Psoas muscle (tissue), 8 donors: ENCODE measurements around the gene DNAH2. TPM values are rescaled to one million over a fixed set of nuclear protein-coding genes. Genes with fewer than 3 reads are reported as not detected.

Experiments
- ATAC-seq, 4 donors: fragments of 200-7000 bp; cut with Tn5 transposase; one replicate each; pipeline ENCODE4 v1.9.1; 2020; ENCODE audit warnings: moderate library complexity in 3 of 4, mild to moderate bottlenecking in 2 of 4
- DNase-seq, 2 donors: peaks; one replicate each; pipeline ENCODE4 v3.0.0-alpha.2; 2020
- H3K27ac ChIP-seq: fragments of 200-600 bp; one replicate; pipeline ENCODE4 v1.8.0; 2022
- H3K27me3 ChIP-seq, 3 donors: fragments of 200-600 bp in 1 of 3; one replicate each; pipeline versions ENCODE4 v1.6.1 to v1.8.0; 2013 to 2022; ENCODE audit warnings: low read length in 2 of 3, mild to moderate bottlenecking in 2 of 3, moderate library complexity in 1 of 3; ENCODE audit not compliant: insufficient read depth in 3 of 3
- H3K36me3 ChIP-seq, 2 donors: fragments of 200-600 bp in 1 of 2; one replicate each; pipeline versions ENCODE4 v1.6.1 to v1.8.0; 2013 to 2022; ENCODE audit warnings: low read depth in 1 of 2, mild to moderate bottlenecking in 1 of 2, moderate library complexity in 1 of 2; ENCODE audit not compliant: insufficient read depth in 1 of 2
- H3K4me1 ChIP-seq: fragments of 200-600 bp; one replicate; pipeline ENCODE4 v1.8.0; 2022
- H3K4me3 ChIP-seq: fragments of 200-600 bp; one replicate; pipeline ENCODE4 v1.8.0; 2022; ENCODE audit warnings: mild to moderate bottlenecking
- H3K9me3 ChIP-seq: fragments of 200-600 bp; one replicate; pipeline ENCODE4 v1.8.0; 2022
- WGBS, 3 donors: extraction: QIAGEN DNeasy Blood & Tissue Kit; methylation state at CpG; one replicate each; pipeline versions ENCODE4 v1.1.6 to v1.1.7; 2013; 5-methylcytosine and 5-hydroxymethylcytosine counted together
- intact Hi-C, 2 donors: fragments of 100-400 bp; cut with DNase I; formaldehyde crosslinking; loops; one replicate each; pipeline versions ENCODE4 v1.11.0 to v1.14.2; 2022
- polyA plus RNA-seq, 3 donors: library from polyadenylated mRNA; stranded (reverse); fragments of 200-250 nt; gene quantifications; one replicate each; pipeline ENCODE4 v1.2.3, GENCODE V29; 2013
- total RNA-seq, 4 donors: library from RNA; stranded (reverse); fragmentation: NEBNext Ultra II Directional in 2 of 4; extraction: Animal tissue kit (Norgen Biotek cat#: 25700) in 2 of 4; gene quantifications; one replicate each; pipeline versions ENCODE4 v1.2.1 to v1.2.4, GENCODE V29; 2021 to 2023
- TF ChIP-seq, protein P1 (sequence below): fragments of 200-600 bp; IDR thresholded peaks from one replicate; pipeline ENCODE4 v1.8.0; 2022; ENCODE audit warnings: antibody characterized with exemption
- donor health status: healthy with polysubstance abuse.
- donor health status: DM: no; HTN: no; CAD: no; lungs with moderate emphysema.
- donor health status: Bipolar disorder and iron deficiency.
- donor health status: healthy.
- donor health status: DM: yes; HTN: yes; CAD: no.
- donor health status: DM: no; HTN: no; CAD: no.
- donor health status: DM: no; HTN: no; CAD: no.
- donor health status: DM: yes; HTN: yes; CAD: no.

Gene DNAH2
- total and polyA plus RNA-seq, 7 donors: 0.01 to 0.10 (median 0.06) TPM

DNA sequence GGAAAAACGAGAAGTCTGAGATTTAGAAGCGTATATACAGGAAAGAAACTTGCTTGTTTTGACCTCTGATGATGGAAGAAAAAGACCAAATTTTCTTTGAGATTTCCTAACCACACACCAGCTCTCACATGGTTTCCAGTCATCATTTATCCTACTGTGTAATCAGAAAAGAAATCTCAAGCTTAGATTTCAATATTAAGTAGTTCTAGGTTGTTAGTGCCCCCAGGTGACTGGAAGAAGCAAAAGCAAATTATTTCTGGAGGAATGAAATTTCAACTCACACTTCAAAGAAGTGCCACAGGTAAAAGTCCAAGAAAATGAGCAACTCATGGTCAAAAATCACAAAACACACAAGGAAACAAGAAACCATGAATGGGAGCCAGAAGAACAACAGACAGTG lies 64.7 kb downstream of the DNAH2 start:
- ATAC-seq: no peak
- no peak for DNase-seq
- Histone ChIP-seq H3K9me3 (no peaks in the 10 kb centered on the region), H3K36me3 (no peaks in the 10 kb centered on the region), H3K4me3 (no peak overlapping the region), H3K4me1 (no peaks in the 10 kb centered on the region), H3K27ac (no peak overlapping the region), H3K27me3 (peaks cover 0 to 31% (median 3%) of the 10 kb centered on the region in 3 donors)
- WGBS, 3 donors: 28 to 55% (median 36%) methylated on average over 2 of the region's 2 CpGs
- intact Hi-C loops: no loop called here
- TF ChIP-seq, protein P1, sequence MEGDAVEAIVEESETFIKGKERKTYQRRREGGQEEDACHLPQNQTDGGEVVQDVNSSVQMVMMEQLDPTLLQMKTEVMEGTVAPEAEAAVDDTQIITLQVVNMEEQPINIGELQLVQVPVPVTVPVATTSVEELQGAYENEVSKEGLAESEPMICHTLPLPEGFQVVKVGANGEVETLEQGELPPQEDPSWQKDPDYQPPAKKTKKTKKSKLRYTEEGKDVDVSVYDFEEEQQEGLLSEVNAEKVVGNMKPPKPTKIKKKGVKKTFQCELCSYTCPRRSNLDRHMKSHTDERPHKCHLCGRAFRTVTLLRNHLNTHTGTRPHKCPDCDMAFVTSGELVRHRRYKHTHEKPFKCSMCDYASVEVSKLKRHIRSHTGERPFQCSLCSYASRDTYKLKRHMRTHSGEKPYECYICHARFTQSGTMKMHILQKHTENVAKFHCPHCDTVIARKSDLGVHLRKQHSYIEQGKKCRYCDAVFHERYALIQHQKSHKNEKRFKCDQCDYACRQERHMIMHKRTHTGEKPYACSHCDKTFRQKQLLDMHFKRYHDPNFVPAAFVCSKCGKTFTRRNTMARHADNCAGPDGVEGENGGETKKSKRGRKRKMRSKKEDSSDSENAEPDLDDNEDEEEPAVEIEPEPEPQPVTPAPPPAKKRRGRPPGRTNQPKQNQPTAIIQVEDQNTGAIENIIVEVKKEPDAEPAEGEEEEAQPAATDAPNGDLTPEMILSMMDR: no peak

DNA sequence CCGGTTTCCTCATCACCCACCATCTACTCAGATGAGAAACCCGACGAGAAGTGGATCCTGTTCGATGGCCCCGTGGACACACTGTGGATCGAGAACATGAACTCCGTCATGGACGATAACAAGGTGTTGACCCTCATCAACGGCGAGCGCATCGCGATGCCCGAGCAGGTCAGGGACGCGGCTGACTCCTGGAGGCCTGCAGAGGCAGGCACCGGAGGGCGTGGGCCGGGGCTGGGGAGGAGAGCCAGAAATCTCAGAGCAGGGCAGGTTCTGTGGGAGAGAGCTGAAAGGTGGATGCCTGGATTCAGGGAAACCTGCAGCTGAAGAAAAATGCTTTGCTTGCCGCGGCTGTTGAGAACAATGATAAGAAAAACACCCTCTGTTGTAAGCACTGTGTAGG lies 69.3 kb downstream of the DNAH2 start:
- H3K27ac ChIP-seq: no peak overlapping the region
- intact Hi-C loops: no loop called here
- ATAC-seq (no peak), DNase-seq (peak in 1 of 2 donors; percentile 15)
- H3K4me1 ChIP-seq: no peaks in the 10 kb centered on the region
- H3K27me3 ChIP-seq: peaks cover 0 to 15% (median 3%) of the 10 kb centered on the region in 3 donors
- H3K36me3 ChIP-seq: no peaks in the 10 kb centered on the region
- TF ChIP-seq, protein P1: no peak
- H3K9me3 ChIP-seq: no peaks in the 10 kb centered on the region
- no peak overlapping the region for H3K4me3 ChIP-seq
- WGBS, 3 donors: 85 to 88% (median 86%) methylated on average over 21 of the region's 21 CpGs

DNA sequence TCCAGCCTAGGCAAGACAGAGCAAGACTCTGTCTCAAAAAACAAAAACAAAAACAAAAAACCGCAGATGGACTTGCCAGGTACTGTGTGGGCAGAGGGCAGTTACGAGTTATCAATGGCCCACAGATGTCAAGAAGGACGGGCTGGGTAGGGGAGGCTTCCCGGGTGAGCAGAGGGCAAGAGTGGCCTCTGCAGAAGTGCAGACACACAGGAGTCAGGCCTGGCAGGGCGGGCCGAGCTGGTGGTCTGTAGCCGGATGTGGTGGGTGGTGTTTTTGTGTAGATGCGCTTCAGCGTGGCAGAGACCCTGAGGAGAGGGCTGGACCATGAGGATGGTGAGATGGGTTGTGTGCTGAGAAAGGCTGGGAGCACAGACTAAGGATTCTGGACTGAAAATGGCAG lies 71.6 kb downstream of the DNAH2 start:
- Histone ChIP-seq H3K4me3 (no peak overlapping the region), H3K4me1 (no peaks in the 10 kb centered on the region), H3K27me3 (peaks cover 0 to 7% (median 3%) of the 10 kb centered on the region in 3 donors), H3K36me3 (no peaks in the 10 kb centered on the region), H3K9me3 (no peaks in the 10 kb centered on the region), H3K27ac (no peak overlapping the region)
- intact Hi-C loops: no loop called here
- TF ChIP-seq, protein P1: no peak
- 74 to 87% (median 79%) methylated on average over 9 of the region's 9 CpGs for WGBS, 3 donors
- ATAC-seq (no peak), DNase-seq (no peak)

DNA sequence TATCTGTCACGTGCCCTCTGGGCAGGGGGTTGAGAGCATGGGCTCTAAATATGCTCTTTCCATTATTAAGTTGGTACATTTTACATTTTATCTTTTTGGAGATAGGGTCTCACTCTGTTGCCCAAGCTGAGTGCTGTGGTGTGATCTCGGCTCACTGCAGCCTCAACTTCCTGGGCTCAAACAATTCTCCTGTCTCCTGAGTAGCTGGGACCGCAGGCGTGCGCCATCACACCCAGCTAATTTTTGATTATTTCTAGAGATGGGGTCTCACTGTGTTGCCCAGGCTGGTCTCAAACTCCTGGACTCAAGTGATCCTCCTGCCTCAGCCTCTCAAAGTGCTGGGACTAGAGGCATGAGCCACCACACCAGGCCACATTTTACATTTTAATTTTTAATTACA lies 72.6 kb downstream of the DNAH2 start:
- Histone ChIP-seq H3K36me3 (no peaks in the 10 kb centered on the region), H3K27me3 (peaks cover 0 to 4% (median 3%) of the 10 kb centered on the region in 3 donors), H3K4me3 (no peak overlapping the region), H3K27ac (no peak overlapping the region), H3K4me1 (no peaks in the 10 kb centered on the region), H3K9me3 (no peaks in the 10 kb centered on the region)
- 85 to 93% (median 92%) methylated on average over 5 of the region's 5 CpGs for WGBS, 3 donors
- TF ChIP-seq, protein P1: no peak
- no peak for DNase-seq
- no peak for ATAC-seq
- intact Hi-C loops: loop anchor here in 1 of 2 donors (10.0 kb wide), 1 partner anchor 235 kb away; no protein-coding TSS in a partner anchor

DNA sequence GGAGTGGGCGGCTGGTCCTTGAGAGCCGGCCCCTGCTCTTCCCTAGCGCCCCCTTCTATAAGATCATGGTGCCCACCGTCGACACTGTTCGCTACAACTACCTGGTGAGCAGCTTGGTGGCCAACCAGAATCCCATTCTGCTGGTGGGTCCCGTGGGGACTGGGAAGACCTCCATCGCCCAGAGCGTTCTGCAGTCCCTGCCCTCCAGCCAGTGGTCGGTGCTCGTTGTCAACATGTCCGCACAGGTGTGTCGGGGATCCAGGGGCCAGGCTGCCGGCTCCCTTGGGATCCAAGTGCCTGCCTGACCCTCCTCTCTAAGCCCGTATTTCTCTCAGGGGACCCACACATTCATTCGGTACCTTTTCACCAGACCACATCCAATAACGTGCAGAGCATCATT lies 75.1 kb downstream of the DNAH2 start:
- no peak overlapping the region for H3K27ac ChIP-seq
- H3K4me3 ChIP-seq: no peak overlapping the region
- intact Hi-C loops: loop anchor here in 1 of 2 donors (10.0 kb wide), 1 partner anchor 232 kb away; no protein-coding TSS in a partner anchor
- H3K36me3 ChIP-seq: no peaks in the 10 kb centered on the region
- 82 to 94% (median 88%) methylated on average over 17 of the region's 17 CpGs for WGBS, 3 donors
- DNase-seq: no peak
- H3K9me3 ChIP-seq: no peaks in the 10 kb centered on the region
- H3K27me3 ChIP-seq: peaks cover 0 to 6% (median 0%) of the 10 kb centered on the region in 3 donors
- TF ChIP-seq, protein P1: no peak
- H3K4me1 ChIP-seq: no peaks in the 10 kb centered on the region
- ATAC-seq: no peak
